Measurements from ENCODE around the gene PMAIP1. TPM values are rescaled to one million over a fixed set of nuclear protein-coding genes. Genes with fewer than 3 reads are reported as not detected.

PMAIP1 gene
- total RNA-seq, 1 donor, result 18.2 TPM

- no peak overlapping the region for H3K4me3 ChIP-seq (ENCODE audit: low read depth, low read length)
- TF ChIP-seq, protein P1, sequence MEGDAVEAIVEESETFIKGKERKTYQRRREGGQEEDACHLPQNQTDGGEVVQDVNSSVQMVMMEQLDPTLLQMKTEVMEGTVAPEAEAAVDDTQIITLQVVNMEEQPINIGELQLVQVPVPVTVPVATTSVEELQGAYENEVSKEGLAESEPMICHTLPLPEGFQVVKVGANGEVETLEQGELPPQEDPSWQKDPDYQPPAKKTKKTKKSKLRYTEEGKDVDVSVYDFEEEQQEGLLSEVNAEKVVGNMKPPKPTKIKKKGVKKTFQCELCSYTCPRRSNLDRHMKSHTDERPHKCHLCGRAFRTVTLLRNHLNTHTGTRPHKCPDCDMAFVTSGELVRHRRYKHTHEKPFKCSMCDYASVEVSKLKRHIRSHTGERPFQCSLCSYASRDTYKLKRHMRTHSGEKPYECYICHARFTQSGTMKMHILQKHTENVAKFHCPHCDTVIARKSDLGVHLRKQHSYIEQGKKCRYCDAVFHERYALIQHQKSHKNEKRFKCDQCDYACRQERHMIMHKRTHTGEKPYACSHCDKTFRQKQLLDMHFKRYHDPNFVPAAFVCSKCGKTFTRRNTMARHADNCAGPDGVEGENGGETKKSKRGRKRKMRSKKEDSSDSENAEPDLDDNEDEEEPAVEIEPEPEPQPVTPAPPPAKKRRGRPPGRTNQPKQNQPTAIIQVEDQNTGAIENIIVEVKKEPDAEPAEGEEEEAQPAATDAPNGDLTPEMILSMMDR (IDR thresholded peaks at IDR 0.05; ENCODE audit: insufficient read depth, low read length), result no peak
- no peak for DNase-seq (ENCODE audit: low read depth)
These were observed 37.6 kb upstream of the PMAIP1 start for GRCh38 chr18:59861963-59862819.

DNA sequence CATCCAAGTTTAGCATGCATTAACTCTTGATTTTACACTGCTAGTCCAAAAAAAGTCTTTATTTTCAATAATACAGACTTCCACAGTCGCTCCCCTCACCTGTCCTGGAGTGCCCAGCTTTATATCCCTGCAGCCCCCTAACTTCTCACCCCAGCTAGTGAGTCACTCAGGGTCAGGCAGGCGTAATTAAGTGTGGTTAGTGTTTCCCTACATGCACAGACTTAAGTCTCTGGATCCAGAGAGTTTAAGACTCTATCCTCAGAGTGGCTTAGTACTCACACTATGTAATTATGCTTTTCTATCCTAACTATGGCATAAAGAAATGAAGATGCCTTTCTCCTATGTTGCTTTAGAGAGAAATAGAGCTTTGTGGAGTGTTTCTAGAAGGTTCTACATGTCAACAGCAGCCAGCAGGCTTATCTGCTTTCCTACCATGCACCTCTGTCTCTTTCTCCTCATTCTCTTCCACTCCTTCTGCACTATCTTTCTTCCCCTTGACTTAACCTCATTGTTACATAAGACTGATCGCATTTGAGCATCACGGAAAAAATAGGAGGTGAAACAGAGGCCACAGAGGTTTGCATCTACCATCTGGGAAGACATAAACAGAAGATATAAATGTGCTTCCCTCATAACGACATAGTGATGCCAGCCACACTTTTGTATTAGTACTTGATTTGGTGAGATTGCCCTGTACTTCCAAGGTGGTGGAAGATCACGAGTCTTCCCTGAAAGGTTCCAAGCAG, 34.4 kb upstream of the PMAIP1 start:
- no peak overlapping the region for H3K4me3 ChIP-seq (ENCODE audit: low read depth, low read length)
- no peak for DNase-seq (ENCODE audit: low read depth)
- TF ChIP-seq, protein P1 (IDR thresholded peaks at IDR 0.05; ENCODE audit: insufficient read depth, low read length), result no peak

DNA sequence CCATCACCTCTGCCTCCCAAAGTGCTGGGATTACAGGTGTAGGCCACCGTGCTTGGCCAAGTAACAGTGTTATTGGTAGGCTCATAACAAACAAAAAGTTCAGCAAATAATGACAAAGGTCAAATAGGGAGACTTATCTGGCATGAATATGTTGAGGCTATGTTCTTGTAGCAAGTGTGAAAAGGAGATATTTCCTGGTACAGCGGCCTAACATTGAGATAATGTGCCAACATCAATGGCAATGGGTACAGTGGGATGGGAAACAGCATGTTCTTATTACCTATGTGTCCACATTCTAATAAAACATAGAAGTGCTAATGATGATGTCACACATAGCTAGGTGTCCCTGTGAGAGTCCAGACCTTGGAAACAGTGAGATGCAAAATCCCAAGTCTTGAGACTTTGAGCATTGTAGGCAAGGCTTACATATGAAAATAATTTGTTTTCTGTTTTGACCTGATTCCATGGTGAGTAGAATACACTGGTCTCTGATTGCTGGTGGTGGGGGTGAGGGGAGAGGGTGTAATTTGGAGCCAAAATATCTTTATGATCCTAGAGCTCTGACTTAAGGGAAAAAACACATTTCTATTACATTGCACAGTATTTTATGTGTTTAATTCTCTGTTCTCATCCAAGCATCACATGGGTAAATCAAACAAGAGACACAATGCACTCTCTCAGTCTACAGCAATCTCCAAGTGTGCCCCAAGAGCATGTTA, 33.1 kb upstream of the PMAIP1 start:
- H3K4me3 ChIP-seq (ENCODE audit: low read depth, low read length), result no peak overlapping the region
- TF ChIP-seq, protein P1 (IDR thresholded peaks at IDR 0.05; ENCODE audit: insufficient read depth, low read length), result no peak
- DNase-seq (ENCODE audit: low read depth), result no peak

DNA sequence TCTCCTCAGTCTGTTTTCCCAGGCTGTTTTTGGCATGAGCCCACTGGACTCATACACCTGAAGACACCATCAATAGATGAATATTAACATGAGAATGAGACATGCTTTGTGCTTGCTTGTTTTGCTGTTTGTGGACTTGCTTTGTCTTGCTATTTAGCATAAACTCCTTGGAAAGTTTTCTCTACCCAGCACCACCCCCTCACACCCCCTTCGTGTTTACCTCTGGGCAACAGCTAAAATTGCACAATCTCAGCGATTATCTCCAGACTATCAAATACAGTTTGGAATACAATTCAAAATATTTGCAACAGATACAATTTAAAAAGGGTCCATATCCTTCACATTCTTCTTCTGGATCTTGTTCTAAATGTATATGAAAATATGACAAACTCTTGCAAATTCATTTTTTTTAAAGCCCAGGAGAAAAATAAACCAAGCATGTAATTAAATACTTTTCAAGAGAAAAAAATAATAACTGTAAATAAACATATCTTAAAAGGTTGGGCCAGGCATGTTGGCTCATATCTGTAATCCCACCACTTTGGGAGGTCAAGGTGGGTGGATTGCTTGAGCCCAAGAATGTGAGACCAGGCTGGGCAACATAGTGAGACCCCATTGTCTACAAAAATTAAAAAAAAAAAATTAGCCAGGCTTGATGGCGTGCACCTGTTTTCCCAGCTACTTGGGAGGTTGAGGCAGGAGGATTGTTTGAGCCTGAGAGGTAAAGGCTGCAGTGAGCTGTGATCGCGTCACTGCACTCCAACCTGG, 32.3 kb upstream of the PMAIP1 start:
- H3K4me3 ChIP-seq (ENCODE audit: low read depth, low read length), result no peak overlapping the region
- TF ChIP-seq, protein P1 (IDR thresholded peaks at IDR 0.05; ENCODE audit: insufficient read depth, low read length), result no peak
- DNase-seq (ENCODE audit: low read depth), result no peak

DNA sequence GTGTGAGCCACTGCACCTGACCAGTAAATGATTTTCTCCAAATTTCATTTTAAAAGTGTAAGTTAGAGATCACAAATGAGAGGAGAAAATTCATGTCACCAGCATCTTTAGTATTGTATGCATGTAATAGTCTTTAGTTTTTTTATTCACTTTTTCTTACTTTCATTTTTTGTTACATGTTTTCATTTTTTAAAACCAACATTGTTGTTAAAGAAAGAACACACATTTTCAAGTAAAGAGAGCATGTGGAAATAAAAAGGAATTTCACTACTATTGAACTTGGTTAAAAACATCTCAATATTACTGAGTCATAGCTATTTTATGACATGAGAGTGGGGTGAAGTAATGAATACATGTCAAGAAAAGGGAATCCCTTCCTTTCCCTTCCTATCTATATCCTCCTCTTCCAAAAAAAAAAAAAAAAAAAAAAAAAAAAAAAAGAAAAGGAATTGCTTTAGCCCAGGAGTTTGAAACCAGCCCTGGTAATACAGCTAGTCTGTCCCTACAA, 29.1 kb upstream of the PMAIP1 start:
- DNase-seq (ENCODE audit: low read depth), result peak; percentile 9
- H3K4me3 ChIP-seq (ENCODE audit: low read depth, low read length), result no peak overlapping the region
- TF ChIP-seq, protein P1 (IDR thresholded peaks at IDR 0.05; ENCODE audit: insufficient read depth, low read length), result no peak
